Measurements from ENCODE around the gene VTI1A.

VTI1A gene

DNA sequence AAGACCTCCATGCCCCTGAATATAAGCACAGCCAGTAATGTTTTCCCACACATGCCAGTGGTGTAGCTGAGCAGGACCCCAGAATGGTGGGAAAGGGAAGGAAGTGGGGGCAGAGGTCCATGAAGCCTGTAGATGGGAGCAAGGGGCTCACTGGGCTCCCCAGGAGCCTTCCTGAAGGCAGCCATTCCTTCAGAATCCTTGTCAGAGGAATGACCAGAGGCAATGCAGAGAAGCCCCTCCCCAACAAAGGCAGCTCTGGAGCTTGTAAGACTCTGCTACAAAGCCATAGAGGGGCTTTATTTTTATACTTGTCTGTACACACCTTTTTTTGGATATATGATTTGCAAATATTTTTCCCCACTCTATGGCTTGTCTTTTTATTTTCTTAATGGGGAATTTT is 338.1 kb downstream of the VTI1A start:
- DNase-seq (ENCODE audit: low spot score), result no peak

DNA sequence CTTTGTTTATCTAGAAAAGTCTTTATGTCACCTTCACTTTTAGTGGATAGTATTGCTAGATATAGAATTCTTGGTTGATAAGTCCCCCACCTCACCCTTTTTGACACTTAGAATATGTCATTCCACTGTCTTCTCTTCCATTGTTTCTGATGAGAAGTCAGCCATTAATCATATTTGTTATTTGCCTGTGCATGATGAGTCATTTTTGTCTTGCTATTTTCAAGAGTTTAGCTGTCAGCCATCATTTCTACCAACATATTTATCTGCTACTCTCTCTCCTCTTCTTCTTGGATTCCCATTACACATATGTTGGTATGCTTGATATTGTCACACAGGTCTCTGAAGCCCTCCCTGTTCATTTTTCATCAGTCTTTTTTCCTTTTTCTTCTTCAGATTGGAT is 342.2 kb downstream of the VTI1A start:
- no peak for DNase-seq (ENCODE audit: low spot score)

DNA sequence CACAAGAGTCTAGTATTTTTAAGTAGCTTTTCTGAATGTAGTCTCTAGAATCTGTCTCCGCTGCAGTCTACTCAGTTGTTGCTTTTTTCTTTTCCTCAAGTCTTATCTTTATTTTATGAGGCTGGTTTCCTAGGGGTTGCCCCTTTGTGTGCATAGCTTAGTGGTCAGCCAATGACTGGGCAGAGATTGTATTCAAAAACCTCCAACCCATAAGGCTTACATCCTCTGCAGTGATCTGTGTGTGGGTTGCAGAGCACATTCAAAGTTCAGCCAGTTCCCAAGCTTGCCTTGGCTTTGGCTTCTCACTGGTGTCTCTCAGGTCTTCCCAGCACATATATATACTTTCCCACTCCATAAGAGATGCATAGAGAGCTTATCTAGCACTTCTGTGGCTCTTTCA is 343.0 kb downstream of the VTI1A start:
- no peak for DNase-seq (ENCODE audit: low spot score)

DNA sequence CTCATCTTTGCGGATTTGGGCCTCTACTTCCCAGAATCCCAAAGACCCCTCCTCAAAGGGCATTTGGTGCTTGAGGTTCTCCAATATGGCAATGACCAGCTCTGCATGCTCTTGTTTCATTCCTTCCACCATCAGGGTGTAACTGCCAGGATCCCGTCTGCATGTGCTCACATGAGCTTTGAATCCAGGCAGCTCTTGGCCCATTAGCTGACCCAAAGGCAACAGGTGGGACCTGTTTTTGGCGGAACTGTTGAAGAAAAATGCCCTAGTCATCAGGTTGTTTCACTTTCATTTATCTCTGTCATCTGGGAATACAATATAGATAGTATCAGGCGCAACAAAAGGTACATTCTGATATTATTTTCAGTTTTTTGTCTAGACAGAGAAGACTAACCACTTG is 343.9 kb downstream of the VTI1A start:
- no peak for DNase-seq (ENCODE audit: low spot score)

DNA sequence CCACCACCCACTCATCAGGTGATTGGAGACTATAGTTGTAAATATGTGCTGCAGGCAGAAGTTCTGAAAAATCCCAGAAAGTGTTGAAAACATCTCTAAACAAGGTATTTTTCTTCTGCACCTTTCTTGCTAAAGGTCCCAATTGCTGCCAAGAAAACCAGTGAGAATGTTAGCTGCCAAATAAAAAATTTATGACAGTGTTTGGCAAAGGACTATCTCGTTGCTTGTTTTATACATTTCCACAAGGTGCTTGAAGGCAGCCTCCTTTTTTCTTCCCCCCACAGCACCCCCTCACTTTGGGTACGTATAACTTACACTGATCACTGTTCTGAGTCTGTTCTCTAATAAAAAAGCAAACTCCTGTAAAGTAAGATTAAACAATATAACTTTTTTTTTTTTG is 344.4 kb downstream of the VTI1A start:
- no peak for DNase-seq (ENCODE audit: low spot score)

DNA sequence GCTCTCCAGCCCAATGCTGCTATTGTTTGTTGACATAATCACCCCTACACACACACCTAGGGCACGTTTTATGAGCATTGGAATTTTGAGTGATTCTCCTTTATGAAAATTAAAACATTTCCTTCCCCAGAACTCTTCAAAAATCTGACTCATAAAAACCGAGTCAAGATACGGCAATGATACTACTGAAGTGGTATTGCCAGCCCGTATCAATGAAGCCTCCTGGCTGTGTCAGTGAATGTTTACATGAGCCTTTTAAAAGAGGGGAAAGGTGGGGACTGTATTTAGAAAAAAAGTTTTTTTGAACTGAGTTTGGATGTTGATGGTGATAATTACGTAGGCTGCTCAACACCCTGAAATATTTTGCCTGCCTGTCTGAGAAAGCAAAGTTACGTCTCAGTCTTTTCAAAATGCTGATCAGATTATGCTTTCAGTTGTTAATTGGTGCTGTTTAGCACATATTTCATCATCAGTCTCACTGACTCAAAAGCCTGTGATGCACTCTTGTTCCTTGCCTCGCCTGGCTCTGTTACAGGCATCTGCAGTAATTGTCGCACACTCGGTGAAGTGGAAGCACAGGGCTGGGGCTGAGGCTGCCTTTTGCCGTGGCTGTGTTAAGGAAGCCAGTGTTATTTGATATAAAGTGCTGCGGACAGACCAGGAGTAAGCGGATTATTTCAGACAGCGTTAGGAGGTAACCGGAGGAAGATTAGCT is 345.6 kb downstream of the VTI1A start:
- no peak for DNase-seq (ENCODE audit: low spot score)

DNA sequence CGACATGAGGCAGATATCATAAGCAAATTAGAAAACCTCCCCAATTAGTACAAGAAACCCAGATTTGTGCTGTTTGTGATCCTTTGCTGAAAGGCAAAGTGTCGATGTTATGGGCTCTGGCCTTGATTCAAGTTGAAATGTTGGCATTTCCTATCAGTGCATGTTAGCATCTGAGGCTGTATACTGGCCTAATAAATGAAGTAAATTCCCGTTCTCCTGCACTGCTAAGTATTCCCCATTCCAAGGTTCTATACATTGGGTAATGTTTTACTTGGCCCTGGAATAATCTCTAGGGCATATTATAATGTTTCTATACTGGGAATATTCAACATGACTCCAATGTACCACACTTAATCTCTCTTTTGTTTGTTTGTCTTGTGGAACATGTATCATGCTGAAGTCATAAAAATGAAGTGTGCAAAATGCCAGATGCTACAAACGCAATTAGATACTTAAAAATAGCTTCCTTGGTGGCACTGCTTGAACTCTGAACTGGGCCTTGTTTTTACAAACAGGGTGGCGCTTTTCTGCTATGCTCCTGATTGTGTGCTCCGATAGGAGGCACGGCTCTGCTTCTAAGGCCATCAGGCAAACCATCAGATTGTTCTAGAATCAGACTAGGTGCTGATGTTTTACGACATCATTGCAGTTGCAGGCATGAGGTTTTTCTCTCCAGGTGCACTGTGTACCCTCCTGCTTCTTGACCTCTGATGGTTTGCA is 346.3 kb downstream of the VTI1A start:
- DNase-seq (ENCODE audit: low spot score), result no peak

DNA sequence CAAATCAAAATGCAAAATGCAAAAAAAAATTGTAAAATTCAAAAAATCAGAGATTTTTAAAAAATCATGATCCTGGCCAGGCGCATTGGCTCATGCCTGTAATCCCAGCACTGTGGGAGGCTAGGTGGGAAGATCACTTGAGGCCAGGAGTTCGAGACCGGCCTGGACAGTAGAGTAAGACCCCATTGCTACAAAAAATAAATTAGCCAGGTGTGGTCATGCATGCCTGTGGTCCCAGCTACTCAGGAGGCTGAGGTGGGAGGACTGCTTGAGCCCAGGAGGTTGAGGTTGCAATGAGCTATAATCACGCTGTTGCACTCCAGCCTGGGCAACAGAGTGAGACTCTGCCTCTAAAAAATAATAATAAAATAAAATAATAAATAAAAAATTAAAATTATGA is 347.2 kb downstream of the VTI1A start:
- DNase-seq (ENCODE audit: low spot score), result no peak

DNA sequence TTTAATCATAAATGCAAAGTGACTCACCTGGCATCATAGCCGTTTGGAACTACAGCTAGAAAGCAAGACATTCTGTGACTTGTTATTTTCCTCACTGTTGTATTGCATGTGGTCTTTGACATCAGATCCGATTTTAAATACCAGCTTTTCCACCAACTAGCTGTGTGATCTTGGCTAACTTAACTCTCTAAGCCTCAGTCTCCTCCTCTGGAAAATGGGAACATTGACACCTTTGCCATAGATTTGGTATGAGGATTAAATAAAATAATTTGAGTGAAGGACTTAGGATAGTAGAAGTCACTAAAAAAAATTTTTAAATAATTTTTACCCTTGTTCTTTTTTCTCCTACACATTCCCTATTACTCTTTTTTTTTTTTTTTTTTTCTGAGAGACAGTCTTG is 348.1 kb downstream of the VTI1A start:
- DNase-seq (ENCODE audit: low spot score), result no peak

DNA sequence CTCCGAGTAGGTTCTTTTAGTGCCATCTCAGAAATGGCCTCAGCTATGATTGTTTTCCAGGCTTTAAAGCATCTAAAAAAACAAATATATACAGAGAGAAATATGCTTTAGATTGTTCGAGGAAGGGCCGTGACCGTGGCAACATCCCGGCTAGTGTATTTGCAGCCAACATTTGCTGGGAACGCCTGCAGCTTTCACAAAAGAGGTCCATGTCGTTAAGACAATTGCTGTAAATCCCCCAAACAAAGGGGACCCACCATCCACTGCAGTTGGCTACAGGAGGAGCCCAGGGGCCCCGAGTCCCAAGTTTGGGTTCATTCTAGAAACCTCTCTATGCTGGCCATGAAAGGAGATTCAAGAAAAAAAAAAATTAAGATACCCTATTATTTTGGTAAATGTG is 350.2 kb downstream of the VTI1A start:
- no peak for DNase-seq (ENCODE audit: low spot score)

DNA sequence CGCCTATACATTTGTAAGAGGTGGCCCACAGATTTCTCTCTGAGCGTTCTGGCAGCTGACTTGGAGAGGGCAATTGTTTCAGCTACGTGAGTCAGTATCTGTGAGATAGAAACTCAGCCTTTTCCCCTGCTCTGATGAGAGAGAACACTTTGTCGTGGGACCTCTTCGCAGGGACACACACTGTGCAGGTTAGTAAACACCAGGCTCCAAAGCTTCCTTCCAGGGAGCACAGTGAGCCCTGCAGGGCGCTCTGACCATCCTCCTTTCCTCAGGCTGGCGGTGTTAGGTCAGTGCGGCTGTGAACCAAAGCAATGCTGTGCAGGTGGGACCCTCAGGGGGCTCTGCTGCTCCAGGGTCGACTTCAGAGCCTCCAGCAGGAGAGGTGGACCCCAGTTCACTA is 350.8 kb downstream of the VTI1A start:
- DNase-seq (ENCODE audit: low spot score), result no peak

DNA sequence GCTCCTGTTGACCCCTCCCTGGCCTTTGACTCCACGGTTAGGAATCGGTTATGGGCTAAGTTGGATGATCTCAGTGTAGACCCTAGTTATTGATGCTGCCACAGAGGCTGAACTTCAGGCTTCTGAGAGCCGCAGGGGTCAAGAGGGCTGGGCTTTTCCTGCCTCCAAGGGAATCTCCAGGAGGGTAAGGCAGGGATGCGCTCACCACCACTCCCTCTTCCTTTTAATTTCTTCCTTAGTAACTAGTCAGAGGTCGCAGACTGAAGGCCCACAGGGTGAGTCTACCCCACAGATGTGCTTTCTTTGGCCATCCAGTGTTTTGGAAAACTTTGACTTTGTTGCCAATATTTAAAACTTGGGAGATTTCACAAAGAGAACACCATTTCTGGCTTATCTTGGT is 352.0 kb downstream of the VTI1A start:
- no peak for DNase-seq (ENCODE audit: low spot score)

DNA sequence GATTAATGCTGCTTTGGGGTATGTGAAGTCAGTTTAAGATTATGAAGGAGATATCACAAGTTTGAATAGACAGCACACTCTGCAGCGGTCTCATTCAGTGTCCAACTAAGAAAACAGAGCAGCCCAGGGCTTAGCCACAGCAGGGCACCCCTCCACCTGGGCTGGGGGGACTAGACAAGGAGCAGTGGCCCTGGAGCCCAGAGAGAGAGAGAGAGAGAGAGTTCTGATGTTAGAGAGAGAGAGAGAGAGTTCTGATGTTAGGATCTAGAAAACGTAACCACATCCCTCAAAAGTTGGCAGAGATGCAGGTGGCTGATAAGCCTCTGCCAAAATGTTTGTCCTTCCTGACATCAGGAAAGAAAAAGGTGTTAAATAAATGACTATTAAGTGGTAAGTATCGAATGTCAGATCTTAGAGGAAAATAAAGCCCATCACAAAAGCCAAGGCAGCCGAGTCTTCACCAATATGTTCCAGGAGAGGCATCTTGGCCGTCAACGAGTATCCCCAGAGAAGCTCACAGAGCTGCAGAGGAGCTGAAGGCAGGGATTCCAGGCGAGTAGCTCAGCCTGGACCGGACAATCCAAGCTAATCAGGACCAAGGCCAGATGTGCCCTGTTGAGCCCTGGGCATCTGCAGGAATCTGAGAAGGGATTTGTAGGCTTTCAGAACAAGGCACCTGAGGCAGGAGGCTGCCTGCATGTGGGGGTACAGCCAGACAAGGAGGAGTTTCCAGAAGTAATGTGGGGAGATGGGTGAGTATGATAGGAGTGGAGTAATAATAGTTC is 352.9 kb downstream of the VTI1A start:
- no peak for DNase-seq (ENCODE audit: low spot score)

DNA sequence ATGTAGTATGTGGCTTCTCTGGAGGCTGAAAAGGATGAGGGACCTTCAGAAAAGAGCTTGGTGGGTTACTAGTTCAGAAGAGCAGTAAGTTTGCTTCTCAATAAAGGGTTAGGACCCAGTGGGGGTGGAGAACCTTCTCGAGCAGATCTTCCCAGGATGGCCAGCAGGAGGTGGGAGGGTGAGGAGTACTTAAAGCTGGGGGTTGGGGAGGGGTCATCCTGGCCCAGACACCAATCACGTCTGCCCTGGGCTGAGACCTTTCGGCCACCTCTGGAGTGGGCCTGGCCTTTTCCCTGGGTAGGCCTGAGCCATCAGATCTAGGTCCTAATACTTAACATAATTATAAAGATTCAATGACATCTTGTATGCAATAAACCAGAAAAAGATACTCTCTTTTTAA is 354.0 kb downstream of the VTI1A start:
- DNase-seq (ENCODE audit: low spot score), result no peak

DNA sequence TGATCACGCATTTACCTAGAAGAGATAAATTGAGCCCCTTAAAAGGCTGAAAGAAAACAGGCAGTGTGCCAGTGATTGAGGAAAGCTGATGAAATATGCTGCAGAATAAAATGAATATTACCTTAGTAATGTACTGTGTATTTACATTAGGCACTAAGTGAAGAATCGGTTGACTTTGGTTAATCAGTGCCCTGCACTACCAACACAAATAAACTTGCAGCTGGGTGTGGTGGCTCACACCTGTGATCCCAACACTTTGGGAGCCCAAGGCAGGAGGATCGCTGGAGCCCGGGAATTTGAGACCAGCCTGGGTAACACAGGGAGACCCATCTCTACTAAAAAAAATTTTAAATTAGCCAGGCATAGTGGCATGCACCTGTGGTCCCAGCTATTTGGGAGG is 354.7 kb downstream of the VTI1A start:
- no peak for DNase-seq (ENCODE audit: low spot score)

DNA sequence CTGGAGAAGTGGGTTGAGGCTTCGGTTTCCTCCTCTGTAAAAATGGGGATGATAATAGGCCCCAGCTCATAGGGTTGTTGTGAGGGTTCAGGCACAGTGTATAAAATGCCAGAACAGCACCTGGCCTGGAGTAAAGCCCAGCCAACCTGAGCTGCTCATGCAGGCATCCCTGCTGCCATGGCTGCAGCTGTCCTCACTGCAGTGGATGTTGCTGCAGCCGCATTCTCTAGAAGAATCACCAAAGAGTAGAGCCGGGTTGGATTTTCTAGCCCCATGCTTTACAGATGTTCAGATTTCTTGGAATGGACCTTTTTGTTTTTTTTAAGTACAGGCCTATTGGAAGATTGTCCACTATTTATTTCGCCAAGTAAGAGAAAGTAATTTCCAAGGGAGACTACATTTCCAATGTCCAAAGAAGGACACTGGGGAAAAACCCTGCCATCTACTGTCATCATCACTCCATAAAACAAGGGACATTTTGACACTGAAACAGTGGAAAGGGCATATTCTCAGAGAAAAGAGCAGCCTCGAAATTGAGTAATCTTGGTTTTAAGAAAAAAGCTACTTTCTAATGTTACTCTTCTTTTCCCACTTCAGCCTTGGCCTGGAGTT is 355.5 kb downstream of the VTI1A start:
- no peak for DNase-seq (ENCODE audit: low spot score)

DNA sequence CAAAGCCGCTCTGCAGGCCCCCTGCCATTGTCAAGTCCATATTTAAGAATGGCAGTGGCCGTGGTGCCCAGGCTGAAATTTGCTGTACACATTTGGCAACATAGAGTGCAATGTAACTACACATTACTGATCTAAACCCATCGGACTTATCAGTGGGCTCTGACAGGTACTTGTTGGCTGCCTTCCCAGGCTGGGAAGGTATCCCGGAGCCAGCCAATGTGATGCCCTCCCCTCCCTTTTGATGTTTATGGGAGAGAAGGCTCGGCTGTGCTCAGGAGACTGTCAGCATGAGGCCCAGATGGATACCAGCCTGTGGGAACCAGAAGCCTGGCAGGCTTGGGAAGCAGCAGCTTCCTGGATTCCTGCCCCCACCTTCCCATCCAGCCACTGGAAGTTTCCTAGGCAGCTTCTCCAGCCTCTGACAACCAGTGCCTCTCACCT is 357.0 kb downstream of the VTI1A start:
- no peak for DNase-seq (ENCODE audit: low spot score)

DNA sequence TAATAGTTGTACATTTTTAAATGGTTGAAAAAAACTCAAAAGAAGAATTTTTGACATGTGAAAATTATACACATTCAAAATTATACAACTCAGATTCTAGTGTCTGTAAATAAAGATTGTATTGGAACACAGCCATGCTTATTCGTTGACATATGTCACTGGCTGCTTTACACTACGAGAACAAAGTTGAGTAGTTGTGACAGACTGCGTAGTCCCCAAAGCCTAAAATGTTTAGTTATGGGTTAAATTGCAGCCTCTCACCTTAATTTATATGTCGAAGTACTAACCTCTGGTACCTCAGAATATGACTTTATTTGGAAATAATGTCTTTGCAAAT is 358.2 kb downstream of the VTI1A start:
- DNase-seq (ENCODE audit: low spot score), result no peak

DNA sequence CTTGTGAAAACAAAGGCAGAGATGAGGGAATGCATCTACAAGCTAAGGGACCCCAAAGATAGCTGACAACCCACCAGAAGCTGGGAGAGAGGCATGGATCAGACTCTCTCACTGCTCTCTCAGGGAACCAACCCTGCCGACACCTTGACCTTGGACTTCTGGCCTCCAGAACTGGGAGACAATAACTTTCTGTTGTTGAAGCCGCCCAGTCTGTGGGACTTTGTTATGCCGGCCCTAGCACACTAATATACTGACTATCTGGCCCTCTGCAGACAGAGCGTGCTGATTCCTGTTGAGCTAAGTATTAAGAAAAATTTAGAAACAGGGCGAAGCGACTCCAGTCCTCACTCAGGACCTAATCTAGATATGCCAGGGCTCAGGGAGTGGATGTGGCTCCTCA is 358.7 kb downstream of the VTI1A start:
- DNase-seq (ENCODE audit: low spot score), result no peak

DNA sequence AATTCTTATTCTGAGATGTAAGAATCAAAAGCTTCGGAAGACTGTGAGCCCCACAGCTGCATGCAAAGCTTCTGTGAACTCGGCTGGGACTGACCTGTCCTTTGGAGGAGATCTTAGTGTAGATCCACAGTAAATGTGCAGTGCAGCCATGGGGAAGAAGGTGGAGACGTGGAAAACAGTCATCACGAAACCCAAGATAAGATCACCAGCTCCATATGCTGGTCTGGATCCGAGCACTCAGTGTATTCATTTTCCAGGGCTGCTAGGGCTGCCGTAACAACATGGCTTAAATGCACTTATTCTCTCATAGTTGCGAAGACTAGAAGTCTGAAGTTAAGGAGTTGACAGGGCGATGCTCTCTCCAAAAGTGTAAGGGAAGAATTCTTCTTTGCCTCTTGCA is 360.0 kb downstream of the VTI1A start:
- DNase-seq (ENCODE audit: low spot score), result no peak

DNA sequence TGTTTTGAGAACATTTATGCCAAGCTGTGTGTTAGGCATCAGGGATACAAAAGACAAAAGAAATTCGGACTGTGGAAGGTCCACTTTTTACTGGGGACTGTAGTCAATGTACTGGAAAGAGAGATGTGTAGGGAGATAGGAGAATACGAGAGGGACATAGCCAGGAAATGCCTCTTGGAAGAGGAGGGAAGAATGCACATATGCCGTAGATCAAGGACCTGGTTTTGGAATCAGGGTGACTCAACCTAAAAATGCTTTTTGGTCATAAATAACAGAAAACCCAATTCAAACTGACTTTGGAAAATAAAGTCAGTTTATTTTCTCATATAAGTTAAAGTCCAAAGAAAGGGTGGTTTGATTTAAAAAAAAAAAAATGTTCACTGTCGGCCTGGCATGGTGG is 362.7 kb downstream of the VTI1A start:
- DNase-seq (ENCODE audit: low spot score), result no peak

DNA sequence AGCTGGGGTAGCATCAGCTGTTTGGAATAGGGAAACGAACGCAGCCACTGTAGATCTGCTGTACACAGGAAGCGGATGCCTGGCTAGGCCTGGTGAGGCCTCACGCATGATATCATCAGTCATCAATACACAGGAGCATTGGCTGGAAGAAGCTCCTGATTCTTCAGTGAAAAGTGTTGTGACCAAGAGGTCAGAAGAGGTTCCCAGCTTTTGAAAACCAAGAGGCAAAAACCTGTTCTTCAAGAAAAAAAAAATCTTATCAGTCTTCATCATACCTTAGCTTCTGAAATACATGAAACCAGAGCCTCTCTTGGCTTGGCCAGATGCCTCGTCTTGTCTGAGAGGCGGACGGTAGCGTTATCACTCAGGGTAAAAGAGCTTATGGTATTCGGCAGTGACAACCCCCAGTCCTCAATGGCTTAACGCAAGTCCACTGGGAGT is 363.7 kb downstream of the VTI1A start:
- DNase-seq (ENCODE audit: low spot score), result no peak

Measured in kidney tubule cell (primary cell).